ENCODE data around the gene CRTAC1. TPM values are rescaled to one million over a fixed set of nuclear protein-coding genes. Genes with fewer than 3 reads are reported as not detected.

Gene CRTAC1
- total and polyA plus RNA-seq, 8 donors, result 0.24 to 1.3 (median 0.81) TPM

DNA sequence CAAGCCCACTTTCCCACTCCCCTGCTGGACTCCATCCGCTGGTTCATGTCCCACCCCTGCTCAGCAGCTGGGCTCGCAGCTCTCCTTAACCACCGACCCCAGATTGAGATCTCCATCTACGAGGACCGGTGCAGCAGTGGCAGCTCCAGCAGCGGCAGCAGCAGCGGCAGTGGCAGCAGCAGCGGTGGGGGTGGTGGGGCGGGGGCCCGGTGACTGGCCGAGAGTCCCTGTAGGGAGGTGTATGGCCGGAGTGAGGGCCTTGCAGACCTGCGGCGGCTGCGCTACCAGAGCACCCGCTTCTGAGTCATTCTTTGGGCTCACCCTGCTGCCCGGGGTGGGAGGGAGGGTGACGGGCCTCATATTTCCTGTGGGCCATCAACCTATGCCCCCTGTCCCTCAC is 164.9 kb downstream of the CRTAC1 start:
- no peak for DNase-seq
- Histone ChIP-seq H3K36me3 (no peaks in the 10 kb centered on the region), H3K4me3 (no peak overlapping the region), H3K27ac (no peak overlapping the region), H3K9me3 (no peaks in the 10 kb centered on the region), H3K4me1 (peaks cover 6 to 18% (median 14%) of the 10 kb centered on the region in 3 donors), H3K27me3 (no peaks in the 10 kb centered on the region)
- TF ChIP-seq, protein P1, sequence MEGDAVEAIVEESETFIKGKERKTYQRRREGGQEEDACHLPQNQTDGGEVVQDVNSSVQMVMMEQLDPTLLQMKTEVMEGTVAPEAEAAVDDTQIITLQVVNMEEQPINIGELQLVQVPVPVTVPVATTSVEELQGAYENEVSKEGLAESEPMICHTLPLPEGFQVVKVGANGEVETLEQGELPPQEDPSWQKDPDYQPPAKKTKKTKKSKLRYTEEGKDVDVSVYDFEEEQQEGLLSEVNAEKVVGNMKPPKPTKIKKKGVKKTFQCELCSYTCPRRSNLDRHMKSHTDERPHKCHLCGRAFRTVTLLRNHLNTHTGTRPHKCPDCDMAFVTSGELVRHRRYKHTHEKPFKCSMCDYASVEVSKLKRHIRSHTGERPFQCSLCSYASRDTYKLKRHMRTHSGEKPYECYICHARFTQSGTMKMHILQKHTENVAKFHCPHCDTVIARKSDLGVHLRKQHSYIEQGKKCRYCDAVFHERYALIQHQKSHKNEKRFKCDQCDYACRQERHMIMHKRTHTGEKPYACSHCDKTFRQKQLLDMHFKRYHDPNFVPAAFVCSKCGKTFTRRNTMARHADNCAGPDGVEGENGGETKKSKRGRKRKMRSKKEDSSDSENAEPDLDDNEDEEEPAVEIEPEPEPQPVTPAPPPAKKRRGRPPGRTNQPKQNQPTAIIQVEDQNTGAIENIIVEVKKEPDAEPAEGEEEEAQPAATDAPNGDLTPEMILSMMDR (IDR thresholded peaks at IDR 0.05), result no peak
- intact Hi-C loops (cut with DNase I), result loop anchor here in 2 of 3 donors (5.0 to 10.0 kb wide), 3 partner anchors 71 to 103 kb away; no protein-coding TSS in a partner anchor
- WGBS, 2 donors, result 82 to 86% methylated on average over 18 of the region's 18 CpGs
- FAIRE-seq, result no peak
- ATAC-seq, result no peak

DNA sequence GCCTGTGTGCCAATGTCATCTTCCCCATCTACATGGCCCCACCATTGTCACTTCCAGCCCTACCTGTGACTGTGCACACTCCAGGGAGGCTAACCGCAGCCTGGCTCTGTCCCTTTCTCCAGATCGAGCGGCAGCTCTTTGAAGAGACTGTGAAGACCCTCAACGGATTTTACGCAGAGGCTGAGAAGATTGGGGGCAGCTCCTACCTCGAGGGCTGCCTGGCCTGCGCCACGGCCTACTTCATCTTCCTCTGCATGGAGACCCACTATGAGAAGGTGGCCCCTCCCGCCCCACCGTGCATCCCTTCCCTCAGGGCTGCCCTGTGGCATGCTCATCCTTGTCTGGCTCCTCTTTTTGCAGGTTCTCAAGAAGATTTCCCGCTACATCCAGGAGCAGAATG is 166.6 kb downstream of the CRTAC1 start:
- 90 to 95% methylated on average over 11 of the region's 11 CpGs for WGBS, 2 donors
- Histone ChIP-seq H3K27ac (no peak overlapping the region), H3K9me3 (no peaks in the 10 kb centered on the region), H3K4me1 (peaks cover under 1 to 13% (median 5%) of the 10 kb centered on the region in 3 donors), H3K36me3 (no peaks in the 10 kb centered on the region), H3K27me3 (no peaks in the 10 kb centered on the region), H3K4me3 (no peak overlapping the region)
- ATAC-seq (no peak), DNase-seq (no peak), FAIRE-seq (no peak)
- intact Hi-C loops (cut with DNase I), result loop anchor here in 1 of 3 donors (10.0 kb wide), 1 partner anchor 69 kb away; no protein-coding TSS in a partner anchor
- TF ChIP-seq, protein P1 (IDR thresholded peaks at IDR 0.05), result no peak

DNA sequence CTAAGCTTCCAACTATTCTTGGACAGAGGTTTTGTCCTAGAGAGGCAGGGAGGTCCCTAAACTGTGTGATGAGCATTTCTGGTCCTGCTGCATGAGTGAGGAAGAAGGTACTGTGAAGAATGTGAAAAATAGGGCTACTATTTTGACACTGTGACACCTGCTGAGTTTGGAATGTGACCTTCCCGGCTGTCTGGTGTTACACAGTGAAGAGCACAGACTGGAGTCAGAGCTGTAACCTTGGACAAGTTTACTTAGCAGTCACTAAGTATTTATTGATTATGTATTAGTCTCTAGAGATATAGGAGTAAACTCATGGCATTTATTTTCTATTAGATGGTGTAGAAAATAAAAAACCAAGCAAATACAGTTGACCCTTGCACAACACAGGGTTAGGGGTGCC is 168.5 kb downstream of the CRTAC1 start:
- H3K4me3 ChIP-seq, result no peak overlapping the region
- H3K27me3 ChIP-seq, result no peaks in the 10 kb centered on the region
- FAIRE-seq (no peak), DNase-seq (no peak), ATAC-seq (peak; percentile 62 to 86 (median 82))
- peaks cover 0 to 11% (median 5%) of the 10 kb centered on the region in 3 donors for H3K4me1 ChIP-seq
- H3K27ac ChIP-seq, result peak overlapping the region in 1 of 4 donors; percentile 33
- H3K36me3 ChIP-seq, result no peaks in the 10 kb centered on the region
- WGBS, 2 donors, result 6 to 9% methylated on average over 1 of the region's 1 CpG
- H3K9me3 ChIP-seq, result no peaks in the 10 kb centered on the region
- intact Hi-C loops (cut with DNase I), result loop anchor here in 1 of 3 donors (10.0 kb wide), 1 partner anchor 67 kb away; no protein-coding TSS in a partner anchor
- TF ChIP-seq, protein P1 (IDR thresholded peaks at IDR 0.05), result no peak

DNA sequence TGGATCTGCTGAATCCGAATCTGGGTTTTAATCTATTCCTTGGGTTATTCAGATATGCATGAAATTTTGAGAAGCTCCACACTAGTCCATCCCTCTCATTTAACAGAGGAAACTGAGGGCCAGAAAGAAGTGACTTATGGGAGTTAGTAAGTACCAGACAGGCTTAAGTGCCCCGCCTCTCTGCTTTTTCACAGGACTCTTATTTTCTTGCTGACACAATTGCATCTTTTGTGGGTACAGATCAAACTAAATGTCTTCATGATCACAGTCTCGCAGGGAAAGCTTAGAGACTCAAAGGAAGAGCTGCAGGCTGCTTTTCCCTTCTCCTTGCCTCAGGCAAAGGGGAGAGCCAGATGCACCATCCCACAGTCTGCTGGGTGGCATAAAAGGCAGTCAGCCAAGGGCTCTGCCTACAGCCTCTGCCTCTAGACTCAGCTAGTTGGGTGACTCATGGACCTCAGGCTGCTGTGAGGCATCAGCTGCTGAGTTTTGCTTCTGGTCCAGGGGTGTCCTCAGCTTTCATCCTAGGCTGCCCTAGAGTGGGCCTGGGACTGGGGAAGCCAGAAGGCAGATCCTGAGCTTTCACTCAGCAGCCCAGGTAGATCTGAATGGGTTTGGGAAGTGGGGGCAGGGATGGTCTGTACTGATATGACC is 169.2 kb downstream of the CRTAC1 start:
- H3K9me3 ChIP-seq, result no peaks in the 10 kb centered on the region
- FAIRE-seq (no peak), ATAC-seq (peak; percentile 59 to 93 (median 78)), DNase-seq (peak in 1 of 6 donors; percentile 37)
- H3K4me3 ChIP-seq, result no peak overlapping the region
- H3K27ac ChIP-seq, result peak overlapping the region in 1 of 4 donors; percentile 33
- intact Hi-C loops (cut with DNase I), result loop anchor here in 1 of 3 donors (10.0 kb wide), 1 partner anchor 66 kb away; no protein-coding TSS in a partner anchor
- TF ChIP-seq, protein P1 (IDR thresholded peaks at IDR 0.05), result no peak
- no peaks in the 10 kb centered on the region for H3K27me3 ChIP-seq
- H3K4me1 ChIP-seq, result peaks cover 0 to 11% (median 5%) of the 10 kb centered on the region in 3 donors
- H3K36me3 ChIP-seq, result no peaks in the 10 kb centered on the region
- WGBS, 2 donors, result 76 to 78% methylated on average over 3 of the region's 3 CpGs

DNA sequence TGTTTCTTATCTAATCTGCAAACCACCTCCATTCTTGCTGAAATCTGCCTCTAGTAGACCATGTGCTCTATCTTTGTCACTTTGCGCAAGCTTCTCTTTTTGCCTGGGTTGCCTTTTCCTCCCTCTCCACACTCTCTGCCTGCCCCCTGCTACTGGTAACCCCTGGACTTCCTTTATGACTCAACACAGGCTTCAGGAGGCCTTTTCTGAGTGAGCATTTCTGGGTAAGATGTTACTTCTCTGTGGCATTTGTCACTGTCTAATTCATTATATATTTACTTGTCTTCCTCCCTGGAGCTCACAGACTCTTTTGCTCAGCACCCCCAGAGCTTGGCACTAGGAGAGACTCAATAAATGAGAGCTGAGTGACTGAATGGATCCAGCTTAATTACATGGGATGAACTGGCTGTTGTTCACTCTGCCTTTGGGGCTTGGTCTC is 172.4 kb downstream of the CRTAC1 start:
- Histone ChIP-seq H3K4me1 (peaks cover 0 to 11% (median 5%) of the 10 kb centered on the region in 3 donors), H3K9me3 (no peaks in the 10 kb centered on the region), H3K27ac (no peak overlapping the region), H3K4me3 (no peak overlapping the region), H3K27me3 (no peaks in the 10 kb centered on the region), H3K36me3 (no peaks in the 10 kb centered on the region)
- no peak for DNase-seq
- 88 to 95% methylated on average over 1 of the region's 1 CpG for WGBS, 2 donors
- ATAC-seq, result peak in 3 of 4 donors; percentile 6 to 68 (median 13)
- intact Hi-C loops (cut with DNase I), result no loop called here
- TF ChIP-seq, protein P1 (IDR thresholded peaks at IDR 0.05), result no peak
- FAIRE-seq, result no peak
